ENCODE data around the gene DNAH7. TPM values are rescaled to one million over a fixed set of nuclear protein-coding genes. Genes with fewer than 3 reads are reported as not detected.

The DNAH7 gene
- total RNA-seq, 1 experiment from 2014 or later, result under 0.01 TPM

DNA sequence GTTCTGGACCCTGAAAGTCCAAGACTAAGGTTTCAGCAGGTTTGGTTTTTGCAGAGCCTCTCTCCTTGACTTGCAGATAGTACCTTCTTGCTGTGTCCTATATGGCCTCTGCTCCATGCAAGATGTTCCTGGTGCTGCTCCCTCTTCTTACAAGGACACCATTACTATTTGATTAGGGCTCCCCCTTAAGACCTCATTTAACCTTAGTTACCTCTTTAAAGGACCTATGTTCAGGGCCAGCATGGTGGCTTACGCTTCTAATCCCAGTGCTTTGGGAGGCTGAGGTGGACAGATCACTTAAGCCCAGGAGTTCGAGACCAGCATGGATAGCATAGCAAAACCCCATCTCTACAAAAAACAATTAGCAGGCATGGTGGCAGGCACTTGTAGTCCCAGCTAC lies 232.6 kb downstream of the DNAH7 start:
- no peak overlapping the region for H3K4me3 ChIP-seq (ENCODE audit: insufficient read depth, low read depth, low read length)
- no peaks in the 10 kb centered on the region for H3K27me3 ChIP-seq (ENCODE audit: control insufficient read depth, insufficient read depth, low read length)
- no peaks in the 10 kb centered on the region for H3K36me3 ChIP-seq (replicated peaks; ENCODE audit: control insufficient read depth, insufficient read depth, low read length)
- no peak for DNase-seq

DNA sequence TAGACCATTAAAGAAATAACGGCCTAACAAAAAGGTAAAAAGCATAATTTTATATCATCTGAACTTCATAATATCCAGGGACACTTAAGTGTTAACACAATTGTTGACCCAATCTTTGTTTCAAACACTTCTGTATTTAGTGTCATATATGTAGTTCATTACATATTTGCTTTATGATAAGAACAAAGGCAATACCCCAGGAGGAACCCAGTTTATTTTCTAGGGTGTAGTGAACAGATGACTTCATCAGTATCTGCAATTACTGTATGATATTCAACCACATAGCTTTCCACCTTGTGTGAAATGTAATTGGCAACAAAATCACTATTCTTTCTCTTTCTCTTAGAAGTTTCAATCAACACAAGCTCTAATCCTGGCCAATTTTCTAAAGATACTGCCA lies 233.8 kb downstream of the DNAH7 start:
- no peak overlapping the region for H3K4me3 ChIP-seq (ENCODE audit: insufficient read depth, low read depth, low read length)
- DNase-seq, result no peak
- no peaks in the 10 kb centered on the region for H3K36me3 ChIP-seq (replicated peaks; ENCODE audit: control insufficient read depth, insufficient read depth, low read length)

DNA sequence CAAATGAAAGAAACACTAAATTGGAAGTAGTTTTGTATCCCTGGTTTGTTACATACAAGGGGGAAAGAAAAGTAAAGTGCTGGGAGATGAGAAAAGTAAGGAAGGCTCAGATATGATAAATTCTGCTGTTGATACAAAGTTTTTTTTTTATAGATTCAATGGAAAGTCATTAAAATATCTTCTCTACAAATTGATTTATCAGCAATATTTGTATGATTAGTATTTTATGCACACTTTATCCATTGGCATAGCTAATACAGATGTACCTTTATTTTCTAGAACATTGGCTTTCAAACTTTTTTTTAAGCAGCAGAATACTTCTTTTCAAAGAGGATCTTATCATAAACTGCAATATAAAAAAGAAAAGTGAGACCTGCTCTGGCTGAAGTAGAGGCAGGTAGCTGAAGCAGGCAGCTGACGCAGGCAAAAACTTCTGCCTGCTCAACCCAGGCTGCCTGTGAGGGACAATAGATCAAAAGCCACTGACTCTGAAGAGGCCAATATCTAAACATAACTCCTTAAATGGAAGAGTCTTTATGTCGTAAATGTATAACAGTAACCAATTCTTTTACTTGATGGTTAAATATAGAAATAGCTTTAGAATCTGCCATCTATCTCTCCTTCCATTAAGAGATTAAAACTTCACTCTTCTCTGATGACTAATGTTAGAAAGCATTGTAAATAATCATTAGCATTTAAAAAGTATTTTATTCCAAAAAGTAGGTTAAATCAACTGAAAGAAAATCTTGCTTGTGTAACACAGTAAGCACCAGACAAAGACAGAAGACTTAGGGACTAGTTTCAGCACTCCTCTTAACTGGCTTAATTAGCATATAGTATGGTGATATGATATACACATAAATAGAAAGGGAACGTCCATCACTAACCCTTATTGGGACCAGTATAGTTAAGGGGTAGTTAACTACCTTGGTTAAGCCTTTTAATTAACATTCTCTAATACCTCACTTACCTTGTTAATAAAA lies 237.4 kb downstream of the DNAH7 start:
- no peak for DNase-seq
- Histone ChIP-seq H3K27me3 (ENCODE audit: control insufficient read depth, insufficient read depth, low read length) (no peaks in the 10 kb centered on the region), H3K4me3 (ENCODE audit: insufficient read depth, low read depth, low read length) (no peak overlapping the region), H3K36me3 (replicated peaks; ENCODE audit: control insufficient read depth, insufficient read depth, low read length) (no peaks in the 10 kb centered on the region)

More for the DNA sequence above, 233.8 kb downstream of the DNAH7 start:
- H3K27me3 ChIP-seq (ENCODE audit: control insufficient read depth, insufficient read depth, low read length), result no peaks in the 10 kb centered on the region

DNA sequence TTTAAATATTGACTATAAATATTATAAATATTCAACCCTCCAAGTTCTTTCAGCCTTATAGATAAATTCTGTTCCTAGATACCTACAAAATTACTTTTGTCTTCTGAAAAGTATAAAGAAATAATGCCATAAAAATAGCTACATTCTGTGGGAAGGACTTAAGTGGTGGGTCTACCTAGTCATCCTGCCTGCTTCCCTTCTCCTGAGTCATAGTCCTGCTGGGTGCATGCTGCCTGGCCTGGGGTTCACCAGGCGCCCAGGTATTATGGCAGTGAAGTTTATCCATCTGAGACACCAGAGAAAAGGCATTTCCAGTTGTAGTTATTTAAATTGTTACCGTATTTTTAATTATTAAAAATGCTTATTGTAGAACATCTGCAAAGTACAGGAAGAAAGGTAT lies 244.2 kb downstream of the DNAH7 start:
- Histone ChIP-seq H3K36me3 (replicated peaks; ENCODE audit: control insufficient read depth, insufficient read depth, low read length) (no peaks in the 10 kb centered on the region), H3K4me3 (ENCODE audit: insufficient read depth, low read depth, low read length) (no peak overlapping the region), H3K27me3 (ENCODE audit: control insufficient read depth, insufficient read depth, low read length) (no peaks in the 10 kb centered on the region)
- DNase-seq, result no peak

DNA sequence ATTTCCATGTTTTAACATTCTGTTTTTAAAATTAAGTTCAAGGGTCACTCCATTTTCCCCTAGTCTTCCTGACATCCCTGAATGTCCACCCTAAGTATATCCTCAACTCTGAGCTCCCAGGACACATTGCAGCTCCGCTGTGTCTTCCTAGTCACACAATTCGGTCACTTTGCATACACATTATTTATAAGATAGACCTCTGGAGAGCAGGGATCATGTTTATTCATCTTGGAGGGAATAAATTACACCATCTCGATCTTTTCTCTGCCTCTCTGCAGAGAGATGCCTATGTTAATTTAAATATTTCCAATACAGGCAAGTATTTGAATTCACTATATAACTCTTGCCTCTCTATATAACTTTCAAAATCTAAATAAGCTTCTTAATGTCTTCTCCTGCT lies 245.4 kb downstream of the DNAH7 start:
- Histone ChIP-seq H3K36me3 (replicated peaks; ENCODE audit: control insufficient read depth, insufficient read depth, low read length) (no peaks in the 10 kb centered on the region), H3K27me3 (ENCODE audit: control insufficient read depth, insufficient read depth, low read length) (no peaks in the 10 kb centered on the region), H3K4me3 (ENCODE audit: insufficient read depth, low read depth, low read length) (no peak overlapping the region)
- no peak for DNase-seq

DNA sequence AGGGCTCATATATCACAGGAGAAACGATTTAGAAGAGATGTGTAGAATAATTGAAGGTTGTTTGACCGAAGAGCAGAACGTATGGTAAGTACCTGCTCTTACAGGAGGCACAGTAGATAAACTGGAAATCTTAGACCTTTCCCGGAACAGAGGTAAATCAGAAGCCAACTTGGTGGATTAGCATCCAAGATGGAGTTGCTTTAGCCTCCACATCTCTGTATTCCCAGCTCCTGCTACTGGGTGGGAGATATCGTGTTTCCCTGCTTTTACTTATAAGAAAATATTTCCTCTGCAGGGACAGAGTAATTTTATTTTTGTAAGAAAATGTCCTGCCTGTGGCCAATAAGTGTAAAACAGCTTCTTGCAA lies 247.1 kb downstream of the DNAH7 start:
- Histone ChIP-seq H3K4me3 (ENCODE audit: insufficient read depth, low read depth, low read length) (no peak overlapping the region), H3K27me3 (ENCODE audit: control insufficient read depth, insufficient read depth, low read length) (no peaks in the 10 kb centered on the region), H3K36me3 (replicated peaks; ENCODE audit: control insufficient read depth, insufficient read depth, low read length) (no peaks in the 10 kb centered on the region)
- no peak for DNase-seq

DNA sequence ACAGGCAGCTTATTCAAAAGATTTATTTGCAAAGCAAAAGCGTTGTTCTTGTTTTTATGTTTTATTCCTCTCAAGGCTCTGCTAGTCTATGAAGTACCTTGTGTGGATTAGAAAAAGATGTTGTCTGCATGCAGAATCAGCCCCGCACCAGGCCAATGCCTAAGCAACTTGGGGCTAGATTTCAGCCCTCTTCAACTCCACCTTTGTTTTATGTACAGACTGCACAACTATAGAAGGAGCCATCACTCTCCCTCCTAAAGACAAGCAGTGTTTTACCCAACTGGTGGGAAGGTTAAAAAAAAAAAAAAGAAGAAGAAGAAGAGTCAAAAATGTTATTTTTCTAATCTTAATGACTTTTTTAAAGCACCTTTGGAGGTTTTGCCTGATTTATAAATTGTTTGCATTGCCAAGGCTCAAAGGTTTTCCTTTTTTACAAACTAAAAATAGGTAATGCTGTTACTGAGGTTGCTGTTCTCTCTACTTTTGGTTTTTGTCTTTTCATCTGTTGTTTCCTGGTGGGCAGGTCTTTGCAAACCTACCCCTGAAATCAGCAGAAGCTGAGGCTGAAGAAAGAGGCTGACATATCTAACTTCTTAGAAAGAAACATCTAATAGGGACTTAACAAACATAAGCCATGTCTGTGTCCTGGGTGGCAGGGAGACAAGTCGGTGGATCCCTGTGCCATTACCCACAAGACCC lies 247.6 kb downstream of the DNAH7 start:
- no peak for DNase-seq
- H3K4me3 ChIP-seq (ENCODE audit: insufficient read depth, low read depth, low read length), result no peak overlapping the region
- H3K36me3 ChIP-seq (replicated peaks; ENCODE audit: control insufficient read depth, insufficient read depth, low read length), result no peaks in the 10 kb centered on the region
- H3K27me3 ChIP-seq (ENCODE audit: control insufficient read depth, insufficient read depth, low read length), result no peaks in the 10 kb centered on the region

DNA sequence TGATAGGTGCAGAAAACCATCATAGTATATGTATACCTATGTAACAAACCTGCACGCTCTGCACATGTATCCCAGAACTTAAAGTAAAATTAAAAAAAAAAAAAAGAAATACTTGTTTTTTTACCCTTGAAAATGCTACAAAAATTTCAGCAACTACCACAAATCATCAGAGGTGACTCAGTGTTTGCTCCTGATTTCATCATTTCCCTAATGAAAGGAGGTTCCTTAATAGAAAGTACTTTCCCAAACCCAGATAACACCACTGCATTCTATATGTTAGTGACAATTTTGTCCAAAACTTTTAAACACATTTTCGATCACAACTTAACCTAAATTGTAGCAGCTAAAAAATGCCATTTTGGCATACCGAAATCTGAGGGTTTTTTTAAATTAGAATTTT lies 248.3 kb downstream of the DNAH7 start:
- Histone ChIP-seq H3K4me3 (ENCODE audit: insufficient read depth, low read depth, low read length) (no peak overlapping the region), H3K27me3 (ENCODE audit: control insufficient read depth, insufficient read depth, low read length) (no peaks in the 10 kb centered on the region), H3K36me3 (replicated peaks; ENCODE audit: control insufficient read depth, insufficient read depth, low read length) (no peaks in the 10 kb centered on the region)
- no peak for DNase-seq

DNA sequence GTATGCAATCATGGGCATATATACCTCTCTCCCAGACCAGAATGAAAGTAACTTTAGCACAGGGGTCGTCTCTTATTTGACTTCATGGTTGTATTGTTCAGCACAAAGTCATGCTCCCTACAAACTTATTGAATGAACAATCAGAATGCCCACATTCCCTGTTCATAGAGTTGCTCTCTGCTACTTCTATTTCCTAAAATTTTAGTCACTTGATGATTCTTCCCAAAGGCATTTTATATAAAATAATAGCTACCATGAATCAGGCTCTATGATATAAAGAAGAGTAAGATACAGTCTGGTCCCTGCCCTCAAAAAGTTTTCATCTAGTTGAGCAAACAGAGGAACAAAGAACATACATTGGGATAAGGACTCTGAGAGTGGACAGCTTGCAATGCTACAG lies 249.4 kb downstream of the DNAH7 start:
- Histone ChIP-seq H3K4me3 (ENCODE audit: insufficient read depth, low read depth, low read length) (no peak overlapping the region), H3K36me3 (replicated peaks; ENCODE audit: control insufficient read depth, insufficient read depth, low read length) (no peaks in the 10 kb centered on the region), H3K27me3 (ENCODE audit: control insufficient read depth, insufficient read depth, low read length) (no peaks in the 10 kb centered on the region)
- no peak for DNase-seq

DNA sequence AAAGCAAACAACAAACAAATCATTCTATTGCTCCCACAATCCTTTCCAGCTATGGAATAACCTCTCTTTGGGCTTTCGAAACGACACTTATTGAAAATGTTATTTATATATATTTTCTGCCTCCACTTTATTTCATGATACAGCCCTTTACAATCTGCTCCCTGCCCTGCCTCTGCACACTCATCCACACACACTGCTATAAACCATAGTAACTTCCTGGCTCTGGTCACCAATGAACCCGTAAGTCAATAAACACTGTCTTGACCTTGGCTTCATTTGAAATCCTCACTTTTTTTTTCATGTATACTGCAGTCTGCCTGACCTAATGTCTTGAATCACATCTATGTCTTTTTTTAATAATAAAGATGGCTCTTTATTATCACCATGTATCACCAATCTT lies 250.1 kb downstream of the DNAH7 start:
- no peak overlapping the region for H3K4me3 ChIP-seq (ENCODE audit: insufficient read depth, low read depth, low read length)
- no peak for DNase-seq
- H3K27me3 ChIP-seq (ENCODE audit: control insufficient read depth, insufficient read depth, low read length), result no peaks in the 10 kb centered on the region
- no peaks in the 10 kb centered on the region for H3K36me3 ChIP-seq (replicated peaks; ENCODE audit: control insufficient read depth, insufficient read depth, low read length)

DNA sequence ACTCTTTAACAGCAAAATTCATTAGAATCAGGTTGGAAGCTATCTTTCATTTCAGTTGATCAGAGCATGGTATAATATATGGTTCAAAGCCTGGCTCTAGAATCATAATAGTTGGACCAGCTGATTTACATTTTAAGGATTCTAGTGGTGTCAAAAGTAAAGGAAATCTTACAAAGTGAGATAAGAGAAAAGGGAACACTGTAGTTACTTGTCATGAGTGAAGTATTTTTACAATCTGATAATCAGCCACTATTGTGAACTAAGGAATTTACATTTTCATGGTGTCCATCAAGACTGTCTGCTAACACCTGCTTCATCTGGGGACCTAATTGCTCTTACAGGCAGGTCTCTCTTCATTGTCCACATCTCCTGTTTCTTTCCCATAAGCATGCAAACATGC lies 250.5 kb downstream of the DNAH7 start:
- DNase-seq, result no peak
- no peaks in the 10 kb centered on the region for H3K27me3 ChIP-seq (ENCODE audit: control insufficient read depth, insufficient read depth, low read length)
- H3K36me3 ChIP-seq (replicated peaks; ENCODE audit: control insufficient read depth, insufficient read depth, low read length), result no peaks in the 10 kb centered on the region
- no peak overlapping the region for H3K4me3 ChIP-seq (ENCODE audit: insufficient read depth, low read depth, low read length)

DNA sequence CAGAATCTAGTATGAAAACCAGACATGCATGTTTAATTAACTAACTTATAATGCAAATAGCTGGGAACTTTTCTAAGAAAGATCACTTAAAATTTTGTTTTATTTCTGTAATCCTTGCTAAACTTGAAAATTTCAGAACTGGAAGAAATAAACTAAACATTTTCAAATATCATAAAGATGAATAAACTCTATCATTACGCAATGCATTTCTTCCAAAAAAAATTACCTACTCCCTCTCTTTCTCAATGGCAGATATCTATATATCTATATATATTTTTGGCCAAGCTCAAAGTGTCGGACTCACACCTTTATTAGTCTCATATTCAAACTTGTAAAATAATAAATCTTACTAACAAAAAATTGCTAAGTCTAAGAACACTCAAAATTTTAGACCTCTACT lies 253.6 kb downstream of the DNAH7 start:
- no peak overlapping the region for H3K4me3 ChIP-seq (ENCODE audit: insufficient read depth, low read depth, low read length)
- no peaks in the 10 kb centered on the region for H3K27me3 ChIP-seq (ENCODE audit: control insufficient read depth, insufficient read depth, low read length)
- no peaks in the 10 kb centered on the region for H3K36me3 ChIP-seq (replicated peaks; ENCODE audit: control insufficient read depth, insufficient read depth, low read length)
- no peak for DNase-seq

DNA sequence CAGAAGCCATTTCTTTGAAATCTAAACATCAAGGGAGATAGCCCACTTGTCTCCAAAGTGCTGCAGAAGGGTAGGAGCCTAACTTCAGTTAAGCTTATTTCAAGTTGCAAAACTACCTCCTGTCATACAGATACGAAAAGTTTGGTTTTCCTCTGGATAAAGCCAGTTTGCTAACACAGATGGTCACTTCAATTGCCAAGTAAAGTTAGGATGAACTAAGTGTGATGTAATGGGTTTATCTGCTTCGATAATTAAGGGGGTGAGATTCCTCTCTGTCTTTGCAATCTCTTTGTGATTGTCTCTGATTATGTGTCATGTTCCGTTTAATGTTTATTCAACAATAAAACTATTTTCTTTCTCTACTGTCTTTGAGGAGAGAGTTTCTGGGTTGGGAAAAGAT lies 255.2 kb downstream of the DNAH7 start:
- Histone ChIP-seq H3K4me3 (ENCODE audit: insufficient read depth, low read depth, low read length) (no peak overlapping the region), H3K36me3 (replicated peaks; ENCODE audit: control insufficient read depth, insufficient read depth, low read length) (no peaks in the 10 kb centered on the region), H3K27me3 (ENCODE audit: control insufficient read depth, insufficient read depth, low read length) (no peaks in the 10 kb centered on the region)
- DNase-seq, result no peak

DNA sequence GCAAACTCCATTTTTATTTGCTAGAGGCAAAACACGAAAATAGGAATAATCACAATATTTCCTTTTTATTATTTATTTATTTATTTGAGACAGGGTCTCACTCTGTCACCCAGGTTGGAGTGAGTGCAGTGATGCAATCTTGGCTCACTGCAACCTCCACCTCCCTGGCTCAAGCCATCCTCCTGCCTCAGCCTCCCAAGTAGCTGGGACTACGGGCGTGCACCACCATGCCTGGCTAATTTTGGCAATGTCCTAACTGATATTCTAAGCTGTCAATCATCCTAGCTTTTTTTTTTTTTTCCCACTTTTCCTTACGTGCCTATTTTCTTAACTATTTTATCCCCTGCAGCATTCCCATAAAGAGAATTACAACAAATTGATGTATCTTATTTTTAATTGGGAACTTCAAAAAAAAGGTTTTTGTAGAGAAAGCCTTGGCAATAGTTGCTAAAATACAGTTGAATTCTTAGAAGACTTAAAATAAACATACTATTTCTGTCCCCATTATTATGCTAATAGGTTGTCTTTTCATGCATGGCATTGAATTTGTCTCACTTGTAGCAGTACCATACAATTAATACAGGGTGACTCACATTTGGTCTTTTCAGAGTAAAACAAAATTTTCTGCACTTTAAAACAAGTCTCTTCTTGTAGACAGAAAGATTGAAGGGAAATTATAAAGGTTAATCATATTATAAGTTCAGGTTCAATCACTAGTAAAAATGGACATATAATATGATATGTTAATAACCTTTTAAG lies 258.1 kb downstream of the DNAH7 start:
- DNase-seq, result no peak
- Histone ChIP-seq H3K36me3 (replicated peaks; ENCODE audit: control insufficient read depth, insufficient read depth, low read length) (no peaks in the 10 kb centered on the region), H3K4me3 (ENCODE audit: insufficient read depth, low read depth, low read length) (no peak overlapping the region), H3K27me3 (ENCODE audit: control insufficient read depth, insufficient read depth, low read length) (no peaks in the 10 kb centered on the region)

DNA sequence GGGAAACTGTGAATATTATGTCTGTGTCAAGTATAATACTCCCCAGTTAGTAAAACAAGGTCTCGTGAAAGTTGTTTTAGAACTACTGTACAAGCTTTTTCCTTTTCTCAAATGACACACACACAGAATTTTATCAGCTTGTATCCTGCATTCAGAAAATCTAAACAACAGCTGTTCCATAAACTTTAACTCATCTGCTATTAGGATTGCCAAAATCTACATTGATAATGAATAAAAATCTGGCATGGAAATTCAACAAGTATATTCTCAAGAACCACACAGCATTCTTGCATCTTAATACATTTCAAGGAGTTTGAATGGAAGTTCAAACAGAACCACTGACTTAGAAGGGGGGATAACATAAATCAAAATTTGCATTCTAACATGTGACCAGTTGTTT lies 260.4 kb downstream of the DNAH7 start:
- H3K36me3 ChIP-seq (replicated peaks; ENCODE audit: control insufficient read depth, insufficient read depth, low read length), result no peaks in the 10 kb centered on the region
- H3K27me3 ChIP-seq (ENCODE audit: control insufficient read depth, insufficient read depth, low read length), result no peaks in the 10 kb centered on the region
- no peak for DNase-seq
- no peak overlapping the region for H3K4me3 ChIP-seq (ENCODE audit: insufficient read depth, low read depth, low read length)
